Measurements from ENCODE around the gene PET100.

Gene PET100

DNA sequence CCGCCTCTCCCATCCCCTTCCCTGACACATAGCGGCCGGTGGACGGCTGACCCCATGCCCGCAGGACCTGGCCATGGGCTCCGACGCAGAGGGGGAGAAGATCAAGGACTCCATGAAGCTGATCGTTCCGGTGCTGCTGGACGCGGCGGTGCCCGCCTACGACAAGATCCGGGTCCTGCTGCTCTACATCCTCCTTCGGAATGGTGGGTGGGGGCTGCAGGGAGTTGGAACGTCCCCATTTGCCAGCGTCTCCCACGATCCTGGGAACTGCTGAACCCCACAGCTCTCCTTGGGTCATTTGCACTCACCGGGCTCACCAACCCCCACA is 14.9 kb downstream of the PET100 start:
- TF ChIP-seq, protein P1, sequence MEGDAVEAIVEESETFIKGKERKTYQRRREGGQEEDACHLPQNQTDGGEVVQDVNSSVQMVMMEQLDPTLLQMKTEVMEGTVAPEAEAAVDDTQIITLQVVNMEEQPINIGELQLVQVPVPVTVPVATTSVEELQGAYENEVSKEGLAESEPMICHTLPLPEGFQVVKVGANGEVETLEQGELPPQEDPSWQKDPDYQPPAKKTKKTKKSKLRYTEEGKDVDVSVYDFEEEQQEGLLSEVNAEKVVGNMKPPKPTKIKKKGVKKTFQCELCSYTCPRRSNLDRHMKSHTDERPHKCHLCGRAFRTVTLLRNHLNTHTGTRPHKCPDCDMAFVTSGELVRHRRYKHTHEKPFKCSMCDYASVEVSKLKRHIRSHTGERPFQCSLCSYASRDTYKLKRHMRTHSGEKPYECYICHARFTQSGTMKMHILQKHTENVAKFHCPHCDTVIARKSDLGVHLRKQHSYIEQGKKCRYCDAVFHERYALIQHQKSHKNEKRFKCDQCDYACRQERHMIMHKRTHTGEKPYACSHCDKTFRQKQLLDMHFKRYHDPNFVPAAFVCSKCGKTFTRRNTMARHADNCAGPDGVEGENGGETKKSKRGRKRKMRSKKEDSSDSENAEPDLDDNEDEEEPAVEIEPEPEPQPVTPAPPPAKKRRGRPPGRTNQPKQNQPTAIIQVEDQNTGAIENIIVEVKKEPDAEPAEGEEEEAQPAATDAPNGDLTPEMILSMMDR (IDR thresholded peaks at IDR 0.05; ENCODE audit: low read depth, low read length) = no peak
- no peak for DNase-seq (ENCODE audit: low read depth in 2 of 2)
- no peak overlapping the region for H3K4me3 ChIP-seq (replicated peaks in 1 of 2; ENCODE audit: low read depth in 2 of 2, low read length in 2 of 2)

DNA sequence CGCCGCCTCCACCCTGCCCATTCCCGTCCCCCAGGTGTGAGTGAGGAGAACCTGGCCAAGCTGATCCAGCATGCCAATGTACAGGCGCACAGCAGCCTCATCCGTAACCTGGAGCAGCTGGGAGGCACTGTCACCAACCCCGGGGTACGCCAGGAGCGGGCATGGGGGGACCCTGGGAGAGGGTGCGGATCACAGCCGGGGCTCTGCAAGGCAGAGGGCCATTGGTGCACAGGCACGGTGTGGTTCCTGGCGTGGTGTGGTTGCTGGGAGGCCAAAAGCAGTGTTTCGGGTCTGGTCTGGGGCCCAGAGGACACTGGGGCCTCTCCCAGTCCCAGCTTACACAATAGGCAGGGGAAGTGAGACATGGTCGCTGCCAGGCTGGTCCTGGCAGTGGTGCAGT is 15.6 kb downstream of the PET100 start:
- DNase-seq (ENCODE audit: low read depth in 2 of 2) = no peak
- TF ChIP-seq, protein P1 (IDR thresholded peaks at IDR 0.05; ENCODE audit: low read depth, low read length) = no peak
- no peak overlapping the region for H3K4me3 ChIP-seq (replicated peaks in 1 of 2; ENCODE audit: low read depth in 2 of 2, low read length in 2 of 2)

DNA sequence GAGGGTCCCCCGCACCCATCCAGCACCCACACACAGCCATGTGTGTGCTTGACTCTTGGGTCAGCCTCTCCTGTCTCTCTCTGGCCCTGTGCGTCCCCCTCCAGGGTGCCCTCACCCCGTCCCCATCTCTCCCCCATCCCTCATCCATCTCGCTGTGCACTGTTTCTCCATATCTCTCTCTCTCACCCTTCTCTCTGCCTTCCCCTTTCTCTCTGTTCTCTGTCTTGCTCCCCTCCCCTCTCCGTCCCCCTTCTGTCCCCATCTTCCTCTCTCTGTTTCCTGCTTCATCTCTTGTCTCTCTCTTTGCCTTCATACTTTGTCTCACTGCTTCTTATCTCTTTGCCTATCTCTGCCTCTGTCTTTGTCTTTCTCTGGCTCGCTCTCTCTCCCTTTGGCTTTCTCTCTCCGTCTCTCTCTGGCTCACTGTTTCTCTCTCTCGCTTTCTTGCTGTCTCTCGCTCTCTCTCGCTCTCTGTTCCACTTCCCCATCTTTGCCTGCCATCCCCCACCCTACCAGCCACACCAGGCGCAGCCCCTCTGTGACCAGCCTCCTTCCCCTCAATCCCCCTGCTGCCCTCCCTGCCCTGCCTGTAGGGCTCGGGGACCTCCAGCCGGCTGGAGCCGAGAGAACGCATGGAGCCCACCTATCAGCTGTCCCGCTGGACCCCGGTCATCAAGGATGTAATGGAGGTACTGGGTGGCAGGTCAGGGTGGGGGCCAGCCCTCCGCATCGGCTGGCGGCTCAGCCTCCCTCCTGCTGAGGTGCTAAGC is 16.2 kb downstream of the PET100 start:
- H3K4me3 ChIP-seq (replicated peaks in 1 of 2; ENCODE audit: low read depth in 2 of 2, low read length in 2 of 2) = no peak overlapping the region
- no peak for DNase-seq (ENCODE audit: low read depth in 2 of 2)
- TF ChIP-seq, protein P1 (IDR thresholded peaks at IDR 0.05; ENCODE audit: low read depth, low read length) = no peak

DNA sequence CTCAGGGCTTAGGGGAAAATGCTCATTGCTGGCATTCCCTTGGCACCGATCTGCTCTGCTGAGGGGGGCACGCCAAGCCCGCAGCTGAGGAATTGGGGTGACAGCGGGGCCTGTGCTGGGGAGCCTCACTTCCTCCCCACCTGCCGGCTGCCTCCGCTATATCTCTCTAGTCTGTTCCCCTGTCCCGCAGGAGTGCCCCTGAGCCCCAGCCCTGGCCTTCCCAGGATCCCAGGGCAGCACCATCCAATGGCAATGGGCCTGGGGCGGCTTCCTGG is 16.8 kb downstream of the PET100 start:
- no peak overlapping the region for H3K4me3 ChIP-seq (replicated peaks in 1 of 2; ENCODE audit: low read depth in 2 of 2, low read length in 2 of 2)
- TF ChIP-seq, protein P1 (IDR thresholded peaks at IDR 0.05; ENCODE audit: low read depth, low read length) = no peak

DNA sequence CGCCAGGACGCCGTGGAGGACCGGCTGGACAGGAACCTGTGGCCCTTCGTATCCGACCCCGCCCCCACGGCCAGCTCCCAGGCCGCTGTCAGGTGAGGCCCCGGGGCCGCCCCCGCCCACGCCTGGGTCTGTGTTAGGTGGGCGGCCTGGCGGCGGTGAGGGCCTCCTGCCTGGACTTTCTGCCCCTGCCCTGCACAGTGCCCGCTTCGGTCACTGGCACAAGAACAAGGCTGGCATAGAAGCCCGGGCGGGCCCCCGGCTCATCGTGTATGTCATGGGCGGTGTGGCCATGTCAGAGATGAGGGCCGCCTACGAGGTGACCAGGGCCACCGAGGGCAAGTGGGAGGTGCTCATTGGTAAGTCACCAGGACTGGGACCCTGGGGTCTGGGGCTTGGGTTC is 17.6 kb downstream of the PET100 start:
- no peak overlapping the region for H3K4me3 ChIP-seq (replicated peaks in 1 of 2; ENCODE audit: low read depth in 2 of 2, low read length in 2 of 2)
- TF ChIP-seq, protein P1 (IDR thresholded peaks at IDR 0.05; ENCODE audit: low read depth, low read length) = no peak
- no peak for DNase-seq (ENCODE audit: low read depth in 2 of 2)

More for the DNA sequence above, 16.8 kb downstream of the PET100 start:
- no peak for DNase-seq (ENCODE audit: low read depth in 2 of 2)

DNA sequence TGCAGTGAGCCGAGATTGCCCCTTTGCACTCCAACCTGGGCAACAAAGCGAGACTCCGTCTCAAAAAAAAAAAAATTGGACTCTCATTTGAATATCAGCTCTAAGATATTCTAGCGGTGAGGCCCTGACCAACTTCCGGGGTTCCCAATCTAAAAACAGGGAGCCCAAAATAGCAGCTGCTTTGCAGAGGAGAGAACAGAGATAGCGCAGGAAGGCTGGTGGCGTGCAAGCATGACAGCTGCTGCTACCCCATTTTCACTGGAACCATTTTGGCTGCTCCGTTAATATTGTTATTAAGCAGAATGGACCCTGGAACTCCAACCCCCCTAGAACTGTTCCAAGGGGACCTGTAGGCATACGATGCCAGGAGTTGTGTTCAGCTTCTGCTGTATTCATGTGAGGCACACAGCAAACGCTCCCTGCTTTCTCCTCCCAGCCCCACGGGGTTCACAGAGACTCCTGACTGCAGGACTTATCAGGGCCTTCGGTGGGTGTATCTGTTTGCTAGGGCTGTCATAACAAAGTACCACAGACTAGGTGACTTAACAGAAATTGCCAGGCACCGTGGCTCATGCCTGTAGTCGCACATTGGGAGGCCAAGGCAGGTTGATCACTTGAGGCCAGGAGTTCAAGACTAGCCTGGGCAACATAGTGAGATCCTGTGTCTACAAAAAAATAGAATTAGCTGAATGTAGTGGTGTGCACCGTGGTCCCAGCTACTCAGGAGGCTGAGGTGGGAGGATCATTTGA is 18.8 kb downstream of the PET100 start:
- TF ChIP-seq, protein P1 (IDR thresholded peaks at IDR 0.05; ENCODE audit: low read depth, low read length) = no peak
- no peak overlapping the region for H3K4me3 ChIP-seq (replicated peaks in 1 of 2; ENCODE audit: low read depth in 2 of 2, low read length in 2 of 2)
- DNase-seq (ENCODE audit: low read depth in 2 of 2) = no peak
